ENCODE results near the gene GCNA.
A peak's percentile ranks its signal among the peaks of the same experiment; 100 is the strongest.

The GCNA gene

GRCh38 chrX:71540801-71541200 is 37.4 kb upstream of the GCNA start:
- H3K4me3 ChIP-seq (ENCODE audit: severe bottlenecking): no peak overlapping the region
- peaks cover 30% of the 10 kb centered on the region for H3K4me1 ChIP-seq (ENCODE audit: insufficient read depth, poor library complexity, severe bottlenecking)
- H3K9me3 ChIP-seq (ENCODE audit: severe bottlenecking): no peaks in the 10 kb centered on the region
- no peaks in the 10 kb centered on the region for H3K27me3 ChIP-seq (ENCODE audit: insufficient read depth, poor library complexity, severe bottlenecking)
- H3K27ac ChIP-seq (ENCODE audit: poor library complexity, severe bottlenecking): peak overlapping the region; percentile 72
- peaks cover 60% of the 10 kb centered on the region for H3K36me3 ChIP-seq (ENCODE audit: low read depth)
- no peak for DNase-seq (ENCODE audit: low spot score)
- TF ChIP-seq, protein P1, sequence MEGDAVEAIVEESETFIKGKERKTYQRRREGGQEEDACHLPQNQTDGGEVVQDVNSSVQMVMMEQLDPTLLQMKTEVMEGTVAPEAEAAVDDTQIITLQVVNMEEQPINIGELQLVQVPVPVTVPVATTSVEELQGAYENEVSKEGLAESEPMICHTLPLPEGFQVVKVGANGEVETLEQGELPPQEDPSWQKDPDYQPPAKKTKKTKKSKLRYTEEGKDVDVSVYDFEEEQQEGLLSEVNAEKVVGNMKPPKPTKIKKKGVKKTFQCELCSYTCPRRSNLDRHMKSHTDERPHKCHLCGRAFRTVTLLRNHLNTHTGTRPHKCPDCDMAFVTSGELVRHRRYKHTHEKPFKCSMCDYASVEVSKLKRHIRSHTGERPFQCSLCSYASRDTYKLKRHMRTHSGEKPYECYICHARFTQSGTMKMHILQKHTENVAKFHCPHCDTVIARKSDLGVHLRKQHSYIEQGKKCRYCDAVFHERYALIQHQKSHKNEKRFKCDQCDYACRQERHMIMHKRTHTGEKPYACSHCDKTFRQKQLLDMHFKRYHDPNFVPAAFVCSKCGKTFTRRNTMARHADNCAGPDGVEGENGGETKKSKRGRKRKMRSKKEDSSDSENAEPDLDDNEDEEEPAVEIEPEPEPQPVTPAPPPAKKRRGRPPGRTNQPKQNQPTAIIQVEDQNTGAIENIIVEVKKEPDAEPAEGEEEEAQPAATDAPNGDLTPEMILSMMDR (IDR thresholded peaks at IDR 0.05; ENCODE audit: poor library complexity, severe bottlenecking): no peak
- no peak for ATAC-seq (ENCODE audit: low read depth)

DNA sequence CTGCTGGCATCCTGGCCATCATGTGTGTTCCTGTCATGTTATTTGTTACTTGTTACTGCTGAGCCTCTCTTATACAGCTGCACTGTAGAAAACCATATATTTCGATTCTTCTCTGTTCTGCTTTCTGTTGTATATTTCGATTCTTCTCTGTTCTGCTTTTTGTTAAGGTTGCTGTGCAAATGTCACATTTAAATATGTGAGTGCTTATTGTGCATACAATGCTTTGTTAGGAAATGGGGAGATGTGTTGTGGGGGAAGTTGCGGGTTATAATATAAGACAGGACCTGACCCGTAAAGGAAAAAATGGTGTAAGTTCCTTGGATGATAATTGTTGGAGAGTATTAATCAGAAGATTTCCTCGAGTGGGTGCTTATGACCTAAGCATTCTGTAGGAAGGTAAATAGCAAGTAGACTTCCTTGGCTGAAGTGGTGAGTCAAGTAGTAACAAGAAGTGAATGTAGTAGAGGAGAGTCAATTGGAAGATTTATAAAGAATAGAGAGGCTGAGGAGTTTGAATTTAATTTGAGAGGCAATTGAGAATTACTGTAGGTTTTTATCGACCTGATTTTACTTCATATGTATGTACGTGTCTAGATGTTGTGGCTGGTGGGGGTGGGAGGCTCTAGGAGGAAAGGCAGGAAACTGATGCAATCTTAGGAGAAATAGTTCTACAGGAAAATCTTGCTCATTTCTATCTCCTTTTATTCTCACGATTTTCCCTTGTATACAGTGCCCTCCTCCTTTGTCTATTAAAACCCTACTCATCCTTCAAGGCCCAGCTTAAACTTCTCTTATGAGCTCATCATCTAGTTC is 36.8 kb upstream of the GCNA start:
- no peak for DNase-seq (ENCODE audit: low spot score)
- TF ChIP-seq, protein P1 (IDR thresholded peaks at IDR 0.05; ENCODE audit: poor library complexity, severe bottlenecking): no peak
- H3K4me3 ChIP-seq (ENCODE audit: severe bottlenecking): no peak overlapping the region
- H3K27ac ChIP-seq (ENCODE audit: poor library complexity, severe bottlenecking): peak overlapping the region; percentile 72
- peak; percentile 59 for ATAC-seq (ENCODE audit: low read depth)
- peaks cover 61% of the 10 kb centered on the region for H3K36me3 ChIP-seq (ENCODE audit: low read depth)
- H3K27me3 ChIP-seq (ENCODE audit: insufficient read depth, poor library complexity, severe bottlenecking): no peaks in the 10 kb centered on the region
- peaks cover 30% of the 10 kb centered on the region for H3K4me1 ChIP-seq (ENCODE audit: insufficient read depth, poor library complexity, severe bottlenecking)
- H3K9me3 ChIP-seq (ENCODE audit: severe bottlenecking): no peaks in the 10 kb centered on the region

DNA sequence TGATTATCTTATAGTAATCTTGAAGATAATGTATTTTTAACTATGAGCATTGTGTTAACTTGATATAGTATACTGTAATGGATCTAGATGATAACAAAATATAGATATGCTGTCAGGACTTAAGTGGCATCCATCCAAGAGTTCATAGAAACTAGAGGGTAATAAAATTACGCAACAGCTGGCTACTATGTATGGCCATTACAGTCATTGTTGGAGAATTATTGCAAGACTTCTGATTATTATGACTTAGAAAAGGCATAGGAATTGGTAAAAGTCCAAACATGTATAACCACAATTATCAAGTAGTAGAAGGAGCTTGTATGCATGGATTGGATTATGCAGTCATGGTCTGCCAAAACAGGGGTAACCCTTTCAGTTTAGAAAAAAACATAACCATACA is 35.8 kb upstream of the GCNA start:
- DNase-seq (ENCODE audit: low spot score) (no peak), ATAC-seq (ENCODE audit: low read depth) (no peak)
- peaks cover 30% of the 10 kb centered on the region for H3K4me1 ChIP-seq (ENCODE audit: insufficient read depth, poor library complexity, severe bottlenecking)

GRCh38 chrX:71542825-71543224 is 35.4 kb upstream of the GCNA start:
- no peak overlapping the region for H3K4me3 ChIP-seq (ENCODE audit: severe bottlenecking)
- peaks cover 30% of the 10 kb centered on the region for H3K4me1 ChIP-seq (ENCODE audit: insufficient read depth, poor library complexity, severe bottlenecking)
- peaks cover 64% of the 10 kb centered on the region for H3K36me3 ChIP-seq (ENCODE audit: low read depth)
- no peaks in the 10 kb centered on the region for H3K27me3 ChIP-seq (ENCODE audit: insufficient read depth, poor library complexity, severe bottlenecking)
- H3K9me3 ChIP-seq (ENCODE audit: severe bottlenecking): no peaks in the 10 kb centered on the region
- DNase-seq (ENCODE audit: low spot score) (no peak), ATAC-seq (ENCODE audit: low read depth) (no peak)
- H3K27ac ChIP-seq (ENCODE audit: poor library complexity, severe bottlenecking): peak overlapping the region; percentile 72
- TF ChIP-seq, protein P1 (IDR thresholded peaks at IDR 0.05; ENCODE audit: poor library complexity, severe bottlenecking): no peak

More for the DNA sequence above, 35.8 kb upstream of the GCNA start:
- H3K36me3 ChIP-seq (ENCODE audit: low read depth): peaks cover 66% of the 10 kb centered on the region
- H3K9me3 ChIP-seq (ENCODE audit: severe bottlenecking): no peaks in the 10 kb centered on the region
- H3K27ac ChIP-seq (ENCODE audit: poor library complexity, severe bottlenecking): peak overlapping the region; percentile 72
- H3K27me3 ChIP-seq (ENCODE audit: insufficient read depth, poor library complexity, severe bottlenecking): no peaks in the 10 kb centered on the region
- TF ChIP-seq, protein P1 (IDR thresholded peaks at IDR 0.05; ENCODE audit: poor library complexity, severe bottlenecking): no peak
- H3K4me3 ChIP-seq (ENCODE audit: severe bottlenecking): no peak overlapping the region

- Histone ChIP-seq H3K9me3 (ENCODE audit: severe bottlenecking) (no peaks in the 10 kb centered on the region), H3K27ac (ENCODE audit: poor library complexity, severe bottlenecking) (peak overlapping the region; percentile 72), H3K4me3 (ENCODE audit: severe bottlenecking) (no peak overlapping the region), H3K27me3 (ENCODE audit: insufficient read depth, poor library complexity, severe bottlenecking) (no peaks in the 10 kb centered on the region), H3K4me1 (ENCODE audit: insufficient read depth, poor library complexity, severe bottlenecking) (peaks cover 30% of the 10 kb centered on the region), H3K36me3 (ENCODE audit: low read depth) (peaks cover 64% of the 10 kb centered on the region)
- TF ChIP-seq, protein P1 (IDR thresholded peaks at IDR 0.05; ENCODE audit: poor library complexity, severe bottlenecking): no peak
- ATAC-seq (ENCODE audit: low read depth): peak; percentile 77
- DNase-seq (ENCODE audit: low spot score): no peak
Observed at GRCh38 chrX:71543316-71543715, 34.9 kb upstream of the GCNA start.

All from RWPE2 (cell line).